Smooth muscle cell (in vitro differentiated cells): ENCODE results near the gene CYP27B1. TPM values are rescaled to one million over a fixed set of nuclear protein-coding genes. Genes with fewer than 3 reads are reported as not detected.

ENCODE experiments used
- DNase-seq: peaks from one replicate; lab custom pipeline; 2025; ENCODE audit not compliant: unreplicated experiment; lab: John Stamatoyannopoulos, UW
- H2AFZ ChIP-seq: fragments of 200-600 bp; sonication (generic); 2 replicates; pipeline ENCODE4 v1.6.0; 2016; ENCODE audit warnings: antibody characterized with exemption, low read depth, mild to moderate bottlenecking
- H3F3A ChIP-seq: fragments of 200-600 bp; sonication (generic); 2 replicates; pipeline ENCODE4 v1.6.0; 2017; ENCODE audit warnings: antibody characterized with exemption, low read depth
- H3K27ac ChIP-seq: fragments of 200-600 bp; sonication (generic); 2 replicates; pipeline ENCODE4 v1.5.1; 2016; ENCODE audit warnings: low read depth, mild to moderate bottlenecking
- H3K27me3 ChIP-seq: fragments of 200-600 bp; sonication (generic); 2 replicates; pipeline ENCODE4 v1.6.1; 2016; ENCODE audit warnings: low read depth, mild to moderate bottlenecking
- H3K36me3 ChIP-seq: fragments of 200-600 bp; sonication (generic); 2 replicates; pipeline ENCODE4 v1.5.1; 2016; ENCODE audit warnings: low read depth
- H3K4me1 ChIP-seq: fragments of 200-600 bp; sonication (generic); 2 replicates; pipeline ENCODE4 v1.5.1; 2016; ENCODE audit warnings: low read depth
- H3K4me2 ChIP-seq: fragments of 200-600 bp; sonication (generic); 2 replicates; pipeline ENCODE4 v1.6.0; 2016; ENCODE audit warnings: mild to moderate bottlenecking
- H3K4me3 ChIP-seq: fragments of 200-600 bp; sonication (generic); 2 replicates; pipeline ENCODE4 v1.5.1; 2016; ENCODE audit warnings: mild to moderate bottlenecking
- H3K79me2 ChIP-seq: fragments of 200-600 bp; sonication (generic); 2 replicates; pipeline ENCODE4 v1.6.0; 2016; ENCODE audit warnings: low read depth, mild to moderate bottlenecking
- H3K9ac ChIP-seq: fragments of 200-600 bp; sonication (generic); 2 replicates; pipeline ENCODE4 v1.6.0; 2016; ENCODE audit warnings: low read depth
- H3K9me3 ChIP-seq: fragments of 200-600 bp; sonication (generic); replicated peaks from 2 replicates; pipeline ENCODE4 v1.5.1; 2016; ENCODE audit warnings: low read depth
- H4K20me1 ChIP-seq: fragments of 200-600 bp; sonication (generic); 2 replicates; pipeline ENCODE4 v1.6.0; 2016; ENCODE audit warnings: low read depth
- CTCF ChIP-seq: fragments of 200-600 bp; sonication (generic); IDR thresholded peaks from 2 replicates; pipeline ENCODE4 v1.5.1; 2017; ENCODE audit warnings: borderline replicate concordance, mild to moderate bottlenecking, antibody characterized with exemption; ENCODE audit not compliant: insufficient read depth, poor library complexity, severe bottlenecking
- WGBS: methylation state at CpG from one replicate; pipeline ENCODE4 v1.1.7; 2016; ENCODE audit warnings: low lambda C conversion rate; 5-methylcytosine and 5-hydroxymethylcytosine counted together
- polyA plus RNA-seq: library from polyadenylated mRNA; unstranded; fragments of >200 nt; fragmentation: Nextera tagmentation; extraction: Ambion mirVana; gene quantifications from 2 replicates; pipeline ENCODE4 v1.2.1, GENCODE V29; 2016
- total RNA-seq: library from RNA; depleted of rRNA; stranded (reverse); fragments of >200 nt; gene quantifications from 2 replicates; pipeline ENCODE4 v1.2.3, GENCODE V29; 2014

Gene CYP27B1
- total and polyA plus RNA-seq, 2 experiments from 2014 or later, result 0.81 to 1.7 TPM

GRCh38 chr12:57810450-57810849, 43.6 kb upstream of the CYP27B1 start:
- H3K4me3 ChIP-seq, result no peak overlapping the region
- H3K27ac ChIP-seq, result no peak overlapping the region
- 95% methylated on average over 5 of the region's 5 CpGs for WGBS
- H3K9ac ChIP-seq, result no peak overlapping the region
- no peaks in the 10 kb centered on the region for H3K4me1 ChIP-seq
- H3K36me3 ChIP-seq, result no peaks in the 10 kb centered on the region
- no peak overlapping the region for H3K4me2 ChIP-seq
- H4K20me1 ChIP-seq, result no peaks in the 10 kb centered on the region
- no peaks in the 10 kb centered on the region for H3F3A ChIP-seq
- H2AFZ ChIP-seq, result no peak overlapping the region
- H3K27me3 ChIP-seq, result no peaks in the 10 kb centered on the region
- DNase-seq, result no peak
- no peaks in the 10 kb centered on the region for H3K79me2 ChIP-seq
- no peaks in the 10 kb centered on the region for H3K9me3 ChIP-seq
- no peak for TF ChIP-seq CTCF

GRCh38 chr12:57809425-57809824, 42.5 kb upstream of the CYP27B1 start:
- Histone ChIP-seq H3F3A (no peaks in the 10 kb centered on the region), H3K27me3 (no peaks in the 10 kb centered on the region), H3K4me2 (no peak overlapping the region), H3K4me3 (no peak overlapping the region), H3K27ac (no peak overlapping the region), H4K20me1 (no peaks in the 10 kb centered on the region), H2AFZ (no peak overlapping the region), H3K9ac (no peak overlapping the region), H3K4me1 (no peaks in the 10 kb centered on the region), H3K79me2 (no peaks in the 10 kb centered on the region), H3K9me3 (no peaks in the 10 kb centered on the region), H3K36me3 (no peaks in the 10 kb centered on the region)
- no peak for DNase-seq
- 97% methylated on average over 3 of the region's 3 CpGs for WGBS
- TF ChIP-seq CTCF, result no peak

GRCh38 chr12:57808351-57808750, 41.5 kb upstream of the CYP27B1 start:
- no peaks in the 10 kb centered on the region for H3K79me2 ChIP-seq
- H3K27ac ChIP-seq, result no peak overlapping the region
- H3F3A ChIP-seq, result no peaks in the 10 kb centered on the region
- H3K27me3 ChIP-seq, result no peaks in the 10 kb centered on the region
- no peaks in the 10 kb centered on the region for H3K36me3 ChIP-seq
- H3K9ac ChIP-seq, result no peak overlapping the region
- H2AFZ ChIP-seq, result no peak overlapping the region
- H3K4me1 ChIP-seq, result no peaks in the 10 kb centered on the region
- H3K9me3 ChIP-seq, result no peaks in the 10 kb centered on the region
- H4K20me1 ChIP-seq, result no peaks in the 10 kb centered on the region
- H3K4me3 ChIP-seq, result no peak overlapping the region
- DNase-seq, result no peak
- no peak for TF ChIP-seq CTCF
- 85% methylated on average over 5 of the region's 5 CpGs for WGBS
- no peak overlapping the region for H3K4me2 ChIP-seq

- 90% methylated on average over 9 of the region's 9 CpGs for WGBS
- H3K4me1 ChIP-seq, result no peaks in the 10 kb centered on the region
- no peaks in the 10 kb centered on the region for H3K9me3 ChIP-seq
- H3K27me3 ChIP-seq, result no peaks in the 10 kb centered on the region
- TF ChIP-seq CTCF, result no peak
- H4K20me1 ChIP-seq, result no peaks in the 10 kb centered on the region
- H3K36me3 ChIP-seq, result no peaks in the 10 kb centered on the region
- H3K4me2 ChIP-seq, result no peak overlapping the region
- no peak overlapping the region for H2AFZ ChIP-seq
- H3F3A ChIP-seq, result no peaks in the 10 kb centered on the region
- no peaks in the 10 kb centered on the region for H3K79me2 ChIP-seq
- no peak overlapping the region for H3K27ac ChIP-seq
- no peak overlapping the region for H3K9ac ChIP-seq
- DNase-seq, result no peak
- H3K4me3 ChIP-seq, result no peak overlapping the region
Measured at GRCh38 chr12:57807285-57807684, 40.4 kb upstream of the CYP27B1 start.
